GM12878 (cell line): ENCODE data around the gene KCNE4. TPM values are rescaled to one million over a fixed set of nuclear protein-coding genes. Genes with fewer than 3 reads are reported as not detected.

Experiments used
- ATAC-seq: fragments of 200-7000 bp; cut with Tn5 transposase; 3 replicates; pipeline ENCODE4 v1.9.1; 2020; ENCODE audit warnings: mild to moderate bottlenecking, moderate library complexity
- BruUV-seq: library from RNA; stranded (reverse); fragments of 400-500 nt; replicated peaks from 2 replicates; lab custom pipeline; 2021; lab: Mats Ljungman, UMichigan
- CTCF ChIA-PET: fragments of 300-600 bp; sonication (Branson Sonifier 250); formaldehyde crosslinking; extraction: SDS; loops from one replicate; lab custom pipeline; 2021; ENCODE audit warnings: inconsistent platforms; lab: Yijun Ruan, JAX
- POLR2A ChIA-PET: fragments of 350-600 bp; formaldehyde crosslinking; extraction: SDS; loops from one replicate; lab custom pipeline; 2021; ENCODE audit warnings: inconsistent platforms; lab: Charles Lee
- RAD21 ChIA-PET: fragments of 300-600 bp; sonication (Branson Sonifier 250); formaldehyde crosslinking; loops from one replicate; lab custom pipeline; 2023; ENCODE audit warnings: antibody characterized with exemption; ENCODE audit not compliant: unreplicated experiment; lab: Charles Lee
- SMC1A ChIA-PET: fragments of 300-600 bp; sonication (Branson Sonifier 250); formaldehyde crosslinking; loops from one replicate; lab custom pipeline; 2023; ENCODE audit not compliant: unreplicated experiment, uncharacterized antibody; lab: Charles Lee
- DNase-seq: peaks from one replicate; pipeline ENCODE4 v3.0.0-alpha.2; 2011; ENCODE audit warnings: low read depth, low spot score
- FAIRE-seq: peaks from 3 replicates; lab custom pipeline; 2011; peaks lifted over from hg19 to GRCh38; lab: Jason Lieb, UNC
- H2AFZ ChIP-seq: 2 replicates; pipeline ENCODE4 v1.6.0; 2011; ENCODE audit warnings: low read depth, low read length, control low read depth; ENCODE audit not compliant: control insufficient read depth
- H3K27ac ChIP-seq: 2 replicates; pipeline ENCODE4 v1.5.1; 2011; ENCODE audit warnings: control low read depth; ENCODE audit not compliant: control insufficient read depth, insufficient read depth
- H3K27me3 ChIP-seq, 2 experiments: replicated peaks in 1 of 2; 2 replicates each; pipeline versions ENCODE4 v1.6.0 to v1.6.1; 2011; ENCODE audit warnings: low read length in 1 of 2; ENCODE audit not compliant: control insufficient read depth in 2 of 2, insufficient read depth in 2 of 2
- H3K36me3 ChIP-seq, 2 experiments: 2 replicates each; pipeline ENCODE4 v1.5.1; 2011; ENCODE audit warnings: low read length in 1 of 2; ENCODE audit not compliant: control insufficient read depth in 2 of 2, insufficient read depth in 2 of 2
- H3K4me1 ChIP-seq: 2 replicates; pipeline ENCODE4 v1.6.1; 2011; ENCODE audit warnings: mild to moderate bottlenecking, low read length, moderate library complexity, mixed read lengths; ENCODE audit not compliant: control insufficient read depth, insufficient read depth
- H3K4me2 ChIP-seq: 2 replicates; pipeline ENCODE4 v1.6.0; 2011; ENCODE audit warnings: control low read depth; ENCODE audit not compliant: control insufficient read depth, insufficient read depth
- H3K4me3 ChIP-seq: fragments of 200-600 bp; sonication (generic); 2 replicates; pipeline ENCODE4 v1.5.1; 2016
- H3K79me2 ChIP-seq: 2 replicates; pipeline ENCODE4 v1.6.0; 2011; ENCODE audit warnings: low read length; ENCODE audit not compliant: control insufficient read depth, insufficient read depth
- H3K9ac ChIP-seq: 2 replicates; pipeline ENCODE4 v1.8.0; 2011; ENCODE audit warnings: low read length, control low read depth, mixed read lengths; ENCODE audit not compliant: control insufficient read depth, insufficient read depth
- H3K9me3 ChIP-seq: replicated peaks from 3 replicates; pipeline ENCODE4 v1.5.1; 2011; ENCODE audit warnings: mild to moderate bottlenecking, low read length; ENCODE audit not compliant: control insufficient read depth, insufficient read depth
- H4K20me1 ChIP-seq: 2 replicates; pipeline ENCODE4 v1.6.0; 2011; ENCODE audit not compliant: control insufficient read depth, insufficient read depth
- CREB1 ChIP-seq: IDR thresholded peaks from 2 replicates; pipeline ENCODE4 v1.6.1; 2012; ENCODE audit warnings: low read depth, mild to moderate bottlenecking, inconsistent platforms
- EP300 ChIP-seq, 2 experiments: fragments of 150-350 bp in 1 of 2; IDR thresholded peaks; 2 replicates each; pipeline ENCODE4 v1.6.1; 2011 to 2012; ENCODE audit warnings: low read depth in 2 of 2, low read length in 2 of 2, borderline replicate concordance in 1 of 2, improper control_type of control experiment in 1 of 2, inconsistent platforms in 1 of 2; ENCODE audit not compliant: control insufficient read depth in 1 of 2
- HCFC1 ChIP-seq: fragments of 150-350 bp; IDR thresholded peaks from 2 replicates; pipeline ENCODE4 v1.6.1; 2014; ENCODE audit warnings: low read length
- KLF5 ChIP-seq: fragments of 450-650 bp; IDR thresholded peaks from 2 replicates; pipeline ENCODE4 v1.6.1; 2014; ENCODE audit warnings: mild to moderate bottlenecking; ENCODE audit not compliant: partially characterized antibody
- MEF2A ChIP-seq: IDR thresholded peaks from 2 replicates; pipeline ENCODE4 v1.6.1; 2011; ENCODE audit warnings: low read depth, mild to moderate bottlenecking, low read length, moderate library complexity; ENCODE audit not compliant: insufficient read depth
- NRF1 ChIP-seq: conservative IDR thresholded peaks from 2 replicates; pipeline ENCODE4 v1.6.1; 2011; ENCODE audit warnings: mild to moderate bottlenecking, low read depth, low read length, improper control_type of control experiment
- PKNOX1 ChIP-seq: fragments of 450-650 bp; IDR thresholded peaks from 2 replicates; pipeline ENCODE4 v1.6.1; 2016; ENCODE audit warnings: mild to moderate bottlenecking
- RELA ChIP-seq: fragments of 450-650 bp; IDR thresholded peaks from 2 replicates; pipeline ENCODE4 v1.8.0; 2014; ENCODE audit warnings: borderline replicate concordance; ENCODE audit not compliant: partially characterized antibody
- SKIL ChIP-seq: fragments of 450-650 bp; IDR thresholded peaks from 2 replicates; pipeline ENCODE4 v1.6.1; 2017; ENCODE audit warnings: mild to moderate bottlenecking, low read depth, inconsistent platforms; ENCODE audit not compliant: poor library complexity, severe bottlenecking
- SUZ12 ChIP-seq: fragments of 200-600 bp; sonication (generic); IDR thresholded peaks from one replicate; pipeline ENCODE4 v1.6.1; 2018; ENCODE audit warnings: antibody characterized with exemption, mild to moderate bottlenecking; ENCODE audit not compliant: unreplicated experiment
- ZNF24 ChIP-seq: fragments of 450-650 bp; IDR thresholded peaks from 2 replicates; pipeline ENCODE4 v1.6.1; 2017; ENCODE audit warnings: antibody characterized with exemption, mild to moderate bottlenecking
- ZNF687 ChIP-seq: fragments of 450-650 bp; IDR thresholded peaks from 2 replicates; pipeline ENCODE4 v1.6.1; 2017; ENCODE audit warnings: mild to moderate bottlenecking, moderate library complexity
- WGBS: methylation state at CpG from one replicate; pipeline ENCODE4 v1.1.6; 2016; ENCODE audit warnings: low lambda C conversion rate; ENCODE audit not compliant: insufficient replicate concordance, insufficient coverage; ENCODE audit errors: missing lambda C conversion rate; 5-methylcytosine and 5-hydroxymethylcytosine counted together
- in situ Hi-C: fragments of 300-500 bp; cut with MboI; formaldehyde crosslinking; loops from 9 replicates; pipeline ENCODE4 v1.14.3; 2018; ENCODE audit warnings: mixed read lengths
- intact Hi-C: fragments of 100-400 bp; cut with micrococcal nuclease; formaldehyde crosslinking; loops from one replicate; pipeline ENCODE4 v1.14.2; 2022; ENCODE audit not compliant: unreplicated experiment
- polyA plus RNA-seq, 11 experiments: library from polyadenylated mRNA; depleted of rRNA in 4 of 11; unstranded in 6 of 11; stranded (reverse) in 5 of 11; fragments of >200 nt; fragmentation: Nextera tagmentation in 4 of 11; fragmentation: Illumina TruSeq in 1 of 11; extraction: Ambion mirVana in 4 of 11; extraction: Trizol in 1 of 11; gene quantifications; 1 replicate in 1 of 11; 2 replicates in 10 of 11; pipeline versions ENCODE4 v1.2.1 to v1.2.3, GENCODE V29; 2011 to 2016; ENCODE audit warnings: inconsistent platforms in 2 of 11, missing spikeins in 2 of 11, low read depth in 1 of 11
- total RNA-seq, 4 experiments: library from RNA; depleted of rRNA in 3 of 4; stranded (reverse); fragments of >200 nt in 3 of 4; fragmentation: Illumina TruSeq in 1 of 4; extraction: Trizol in 1 of 4; gene quantifications; 2 replicates each; pipeline versions ENCODE4 v1.2.1 to v1.2.3, GENCODE V29; 2013 to 2021

KCNE4 gene
- total and polyA plus RNA-seq, 10 of the 15 experiments (the other 5 are each of a cell fraction or from before 2014, with no cell fraction given): 0.30 TPM; not detected in 9

- TF ChIP-seq HCFC1 (no peak), ZNF687 (no peak), ZNF24 (no peak), SUZ12 (no peak), NRF1 (no peak), MEF2A (no peak), KLF5 (no peak)
- TF ChIP-seq, all 136 proteins: peak for 0
These were observed 40.7 kb downstream of the KCNE4 start (continued) for GRCh38 chr2:223092667-223093066.

GRCh38 chr2:223093436-223094241 lies 41.6 kb downstream of the KCNE4 start:
- Histone ChIP-seq H3K9me3 (no peaks in the 10 kb centered on the region; the same call in 2 of the 3 replicates), H3K36me3 (no peaks in the 10 kb centered on the region), H3K27me3 (no peaks in the 10 kb centered on the region; a peak in 1 of 4 replicates), H3K4me2 (no peak overlapping the region), H4K20me1 (no peaks in the 10 kb centered on the region), H3K27ac (no peak overlapping the region), H2AFZ (no peak overlapping the region), H3K79me2 (no peaks in the 10 kb centered on the region), H3K9ac (no peak overlapping the region), H3K4me1 (no peaks in the 10 kb centered on the region), H3K4me3 (no peak overlapping the region)
- CTCF ChIA-PET: interaction anchor here (1.1 kb wide), 1 partner anchor 122 kb away, joined by 3 read pairs; no protein-coding TSS in a partner anchor
- ATAC-seq (no peak), FAIRE-seq (no peak), DNase-seq (no peak)
- in situ Hi-C loops: no loop called here
- POLR2A ChIA-PET: no interaction called here
- SMC1A ChIA-PET: interaction anchor here (1.1 kb wide), 1 partner anchor 109 kb away, joined by 3 read pairs; no protein-coding TSS in a partner anchor
- BruUV-seq: no TSS peak
- RAD21 ChIA-PET: no interaction called here
- intact Hi-C loops: no loop called here
- 21% methylated on average over 7 of the region's 7 CpGs for WGBS
- no peak for TF ChIP-seq SKIL
- TF ChIP-seq EP300 (IDR thresholded peaks at IDR 0.05; ENCODE audit: borderline replicate concordance in 1 of 2, control insufficient read depth in 1 of 2, low read depth in 2 of 2, low read length in 2 of 2): no peak
- TF ChIP-seq CREB1: no peak
- no peak for TF ChIP-seq PKNOX1
- no peak for TF ChIP-seq RELA
